Stimulated activated CD8-positive, alpha-beta memory T cell treated with anti-CD3 and anti-CD28 coated beads, Interleukin-15, amount 100 ng/mL, for 48 hours (primary cell): ENCODE results near the gene MTSS2.

ENCODE experiments used
- DNase-seq, 2 donors: peaks; one replicate each; pipeline ENCODE4 v3.0.0-alpha.2; 2020; ENCODE audit warnings: low read depth in 2 of 2

MTSS2 gene

DNA sequence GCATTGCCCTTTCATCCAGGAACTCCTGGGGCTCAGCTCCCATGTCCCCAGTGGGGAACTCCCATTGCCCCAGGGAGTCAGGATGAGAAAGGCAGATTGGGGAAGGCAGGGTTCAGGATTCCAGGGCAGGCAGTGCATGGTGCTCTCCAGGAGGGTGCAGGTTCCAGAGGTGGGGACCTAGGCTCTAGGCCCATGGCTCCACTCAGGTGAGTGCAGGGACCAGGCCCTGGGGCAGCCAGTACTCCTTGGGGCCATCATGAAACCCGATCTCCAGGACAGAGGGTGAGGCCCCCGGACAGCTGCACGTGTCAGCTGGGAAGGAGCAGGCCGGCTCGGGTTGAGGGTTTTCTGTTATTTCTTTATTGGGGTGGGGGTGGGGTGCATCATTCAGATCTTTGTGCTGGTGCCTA, 1.3 kb upstream of the MTSS2 start:
- DNase-seq, result no peak

DNA sequence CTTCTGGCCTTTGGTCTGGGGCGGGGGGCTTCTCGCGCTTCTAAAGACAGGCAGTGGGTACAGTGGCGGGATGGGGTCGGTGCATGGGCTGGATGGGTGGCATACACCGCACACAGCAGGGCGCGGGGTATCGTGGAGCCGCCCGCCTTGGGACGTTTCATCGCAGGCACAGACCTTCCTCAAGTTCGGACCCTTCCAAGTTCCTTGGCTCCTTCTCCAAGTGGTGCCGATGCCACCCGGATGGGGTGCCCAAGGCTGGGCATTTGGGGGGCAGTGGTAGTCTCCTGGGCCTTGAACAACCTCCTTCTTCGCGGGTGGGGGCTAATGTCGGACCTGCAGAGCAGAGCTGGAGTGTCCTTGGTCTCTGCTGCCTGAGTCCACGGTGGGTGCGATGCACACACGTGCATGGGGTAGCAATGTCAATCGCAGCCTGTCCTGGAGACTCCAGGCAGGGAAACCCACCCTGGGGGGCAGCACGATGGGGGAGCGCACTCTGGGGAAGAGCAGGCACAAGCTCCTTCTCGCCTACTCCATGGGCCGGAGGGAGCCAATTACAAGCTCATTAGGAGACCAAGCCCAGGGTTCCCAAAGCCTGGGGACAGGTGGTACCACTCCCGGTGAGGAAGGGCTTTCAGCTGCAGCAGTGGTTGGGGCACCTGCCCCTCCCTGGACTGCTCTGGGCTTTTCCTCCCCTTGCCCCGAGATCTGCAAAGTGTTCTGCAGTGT, 686 bp upstream of the MTSS2 start:
- DNase-seq, result no peak

DNA sequence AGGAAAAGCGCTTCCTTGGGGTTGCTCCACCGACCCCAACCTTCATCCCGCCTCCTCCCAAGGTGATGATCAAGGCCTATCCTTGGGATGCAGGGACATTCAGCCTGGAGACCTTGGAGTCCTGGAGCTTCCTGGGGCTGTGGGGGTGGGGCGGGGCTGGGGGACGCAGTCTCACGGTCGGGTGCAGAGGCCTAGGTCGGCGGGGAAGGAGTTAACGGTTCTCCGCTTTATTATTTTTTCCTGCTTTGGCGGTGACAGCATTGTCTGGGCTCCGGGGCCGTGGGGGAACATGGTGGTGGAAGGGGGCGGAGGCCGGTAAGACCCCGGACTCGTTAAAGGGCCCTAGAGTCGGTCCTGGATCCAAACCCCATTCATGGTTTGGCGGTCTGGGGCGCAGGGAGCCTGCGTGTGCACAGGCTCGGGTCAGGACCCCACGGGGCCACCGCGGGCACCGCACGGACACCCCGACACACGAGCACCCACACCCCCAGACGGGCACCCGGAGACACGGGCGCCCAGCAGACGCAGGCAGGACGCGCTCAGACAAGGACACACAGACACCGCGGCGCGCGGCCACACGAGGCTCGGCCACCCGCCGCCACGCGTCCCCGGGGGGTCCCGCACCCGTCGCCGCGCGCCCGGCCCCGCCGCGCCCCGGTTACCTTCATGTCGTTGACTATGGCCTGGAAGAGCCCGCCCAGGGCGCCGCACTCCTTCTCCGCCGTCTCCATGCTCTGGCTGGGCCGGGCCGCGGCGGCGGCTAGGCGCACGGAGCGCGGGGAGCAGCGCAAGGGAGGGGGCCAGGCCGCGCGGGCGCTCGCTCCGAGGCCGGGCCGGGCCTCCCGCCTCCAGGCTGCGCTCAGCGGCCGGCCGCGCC, 554 bp downstream of the MTSS2 start:
- no peak for DNase-seq

DNA sequence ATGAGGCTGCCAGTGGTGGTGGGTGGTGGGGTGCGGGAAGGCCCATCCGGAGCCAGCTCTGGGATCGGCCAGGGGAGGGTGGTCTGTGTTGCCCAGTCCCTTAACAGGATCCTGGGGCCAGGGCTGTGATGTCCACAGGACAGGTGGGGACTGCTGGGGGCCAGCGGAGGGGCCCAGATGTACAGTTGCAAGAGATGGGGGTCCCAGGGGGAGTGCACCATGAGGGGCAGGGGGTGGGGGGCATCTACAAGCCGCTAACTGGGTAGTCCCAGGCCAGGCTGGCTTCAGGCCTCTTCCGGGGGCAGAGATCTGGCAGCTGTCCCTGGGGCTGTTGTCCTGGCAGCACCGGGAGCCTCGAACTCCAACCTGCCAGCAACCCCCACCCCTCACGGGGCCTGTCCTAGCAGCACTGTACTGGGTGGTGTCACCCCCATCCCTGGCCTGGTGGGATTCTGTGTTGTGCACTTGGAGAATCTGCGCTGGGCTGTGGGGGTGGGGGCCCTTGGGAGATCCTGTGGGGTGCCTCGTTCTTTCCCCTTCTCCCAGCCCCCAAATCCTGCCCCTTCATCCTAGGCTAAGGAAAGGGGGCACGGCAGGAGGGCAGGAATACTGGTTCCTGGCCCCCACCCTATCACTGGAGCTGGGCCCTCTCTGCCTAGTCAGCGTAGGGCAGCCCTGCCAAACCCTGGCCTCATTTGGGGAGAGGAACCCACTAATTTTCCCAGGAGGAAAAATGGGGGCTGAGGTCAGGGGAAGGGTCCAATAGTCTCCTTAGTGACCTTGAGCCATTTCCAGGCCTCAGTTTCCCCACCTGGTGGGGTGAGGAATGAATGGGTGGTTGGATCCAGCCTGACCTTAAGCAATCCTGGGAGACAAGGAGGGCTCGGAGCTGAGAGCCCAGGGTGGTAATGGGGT, 1.4 kb downstream of the MTSS2 start:
- no peak for DNase-seq

DNA sequence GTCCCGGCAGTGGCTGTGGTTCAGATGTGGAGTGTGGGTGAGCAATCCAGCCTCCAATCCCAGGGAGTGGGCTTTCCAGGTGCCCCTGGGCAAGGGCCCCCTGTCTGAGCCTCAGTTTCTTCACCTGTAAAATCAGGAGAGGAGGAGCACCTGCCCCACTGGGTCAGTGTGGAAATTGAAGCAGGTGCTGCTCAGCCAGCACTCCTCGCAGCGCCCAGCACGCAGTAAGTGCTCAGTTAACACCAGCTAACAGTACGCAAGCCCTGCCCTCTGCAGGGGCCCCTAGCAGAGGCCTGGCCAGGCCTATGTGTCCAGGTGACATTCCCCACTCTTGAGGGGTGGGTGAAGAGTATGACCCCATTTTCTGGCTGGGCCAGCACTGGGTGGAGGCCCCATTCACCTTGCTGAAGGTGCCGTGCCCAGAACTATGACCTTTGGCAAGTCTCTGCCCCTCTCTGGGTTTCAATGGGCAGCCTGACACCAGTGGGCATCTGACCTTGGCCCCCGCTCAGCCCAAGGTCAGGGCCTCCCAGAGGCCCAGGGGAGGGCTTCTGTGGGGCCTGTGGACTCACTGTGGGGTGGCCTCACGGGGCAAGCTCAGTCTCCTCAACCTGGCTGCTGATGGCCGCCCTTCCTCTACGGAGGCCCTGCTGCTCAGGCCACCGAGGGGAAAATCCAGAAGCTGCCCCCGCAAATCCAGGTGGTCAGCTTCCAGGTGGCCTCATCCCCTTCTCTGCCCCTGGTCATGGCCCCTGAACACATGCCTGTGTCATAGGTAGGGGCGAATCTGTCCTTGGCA, 2.5 kb downstream of the MTSS2 start:
- no peak for DNase-seq

DNA sequence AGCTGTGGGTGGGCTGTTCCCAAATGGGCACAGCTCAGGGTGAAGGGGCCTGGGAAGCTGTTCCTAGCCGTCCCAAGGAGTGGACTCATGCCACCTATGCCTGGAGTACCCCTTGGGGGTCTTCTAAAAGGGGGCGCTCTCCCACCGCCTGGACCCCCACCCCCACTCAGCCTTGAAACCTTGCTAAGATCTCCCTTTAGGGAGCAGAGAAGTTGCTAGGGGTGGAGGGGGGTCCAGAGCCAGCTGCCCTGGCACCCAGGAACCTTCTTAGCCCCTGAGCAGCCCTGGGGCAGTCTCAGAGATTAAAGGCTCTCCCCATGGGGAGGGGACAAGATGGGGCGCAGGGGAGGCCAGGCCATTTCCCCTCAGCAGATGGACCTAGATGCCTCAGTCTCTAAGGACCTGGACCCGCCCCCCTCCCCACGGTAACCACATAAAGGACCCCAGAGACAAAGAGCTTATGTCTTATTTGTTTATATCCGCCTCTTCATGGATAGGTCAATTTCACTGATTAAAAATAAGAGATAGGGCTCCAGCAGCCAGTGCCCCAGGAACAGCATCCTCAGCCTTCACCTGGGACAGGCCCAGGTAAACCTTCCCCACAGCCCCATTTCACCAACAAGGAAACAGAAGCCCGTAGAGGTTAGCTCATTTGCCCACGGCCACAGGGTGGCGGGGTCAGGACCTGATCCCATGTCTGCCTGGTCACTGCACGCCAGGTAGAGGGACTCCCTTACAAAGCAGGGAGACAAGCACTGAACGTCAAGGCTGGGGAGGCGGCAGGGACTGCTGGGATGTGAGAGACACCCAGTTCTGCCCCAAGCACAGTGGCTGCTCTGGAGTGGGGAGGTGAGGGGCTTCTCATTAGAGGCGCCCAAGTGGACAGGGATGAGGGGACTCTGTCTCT, 3.4 kb downstream of the MTSS2 start:
- no peak for DNase-seq

DNA sequence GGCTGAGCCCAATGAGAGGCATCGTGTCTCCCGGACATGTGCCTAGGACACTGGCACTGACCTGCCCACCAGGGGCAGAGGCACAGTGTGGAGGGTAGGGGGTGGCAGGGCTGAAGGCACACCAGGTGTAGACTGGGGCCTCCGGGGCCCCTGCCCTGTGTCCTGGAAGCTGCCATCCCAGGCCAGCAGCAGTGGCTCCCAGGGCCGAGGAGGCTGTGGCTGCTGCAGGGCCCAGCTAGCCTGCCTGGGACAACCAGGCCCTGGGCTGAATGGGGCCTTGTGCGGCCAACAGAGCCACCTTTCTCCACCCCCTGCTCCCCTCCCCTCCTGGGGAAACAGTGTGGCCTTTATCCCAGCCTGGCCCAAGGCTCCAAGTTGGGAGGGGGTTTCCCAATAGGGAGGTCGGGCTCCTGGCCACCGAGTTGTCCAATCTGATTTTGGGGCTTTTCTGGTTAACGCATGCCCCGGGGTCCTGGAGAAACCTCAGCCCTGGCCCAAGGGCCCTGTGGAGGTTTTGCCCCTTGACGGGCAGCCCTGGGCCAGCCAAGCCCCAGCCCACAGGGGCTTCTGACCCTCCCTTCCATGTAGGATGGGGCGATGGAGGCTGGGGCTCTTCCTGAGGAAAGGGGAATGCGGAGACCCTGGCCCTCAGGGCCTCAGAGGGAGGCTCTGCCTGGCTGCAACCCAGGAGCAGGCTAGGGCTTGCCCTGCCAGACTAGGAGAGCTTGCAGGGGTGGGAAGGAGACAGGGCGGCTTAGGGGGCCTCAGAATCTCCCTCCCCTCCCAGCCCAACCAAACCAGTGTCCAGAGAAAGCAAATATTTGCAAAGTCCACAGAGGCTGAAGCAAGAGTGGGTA, 4.2 kb downstream of the MTSS2 start:
- DNase-seq, result no peak

DNA sequence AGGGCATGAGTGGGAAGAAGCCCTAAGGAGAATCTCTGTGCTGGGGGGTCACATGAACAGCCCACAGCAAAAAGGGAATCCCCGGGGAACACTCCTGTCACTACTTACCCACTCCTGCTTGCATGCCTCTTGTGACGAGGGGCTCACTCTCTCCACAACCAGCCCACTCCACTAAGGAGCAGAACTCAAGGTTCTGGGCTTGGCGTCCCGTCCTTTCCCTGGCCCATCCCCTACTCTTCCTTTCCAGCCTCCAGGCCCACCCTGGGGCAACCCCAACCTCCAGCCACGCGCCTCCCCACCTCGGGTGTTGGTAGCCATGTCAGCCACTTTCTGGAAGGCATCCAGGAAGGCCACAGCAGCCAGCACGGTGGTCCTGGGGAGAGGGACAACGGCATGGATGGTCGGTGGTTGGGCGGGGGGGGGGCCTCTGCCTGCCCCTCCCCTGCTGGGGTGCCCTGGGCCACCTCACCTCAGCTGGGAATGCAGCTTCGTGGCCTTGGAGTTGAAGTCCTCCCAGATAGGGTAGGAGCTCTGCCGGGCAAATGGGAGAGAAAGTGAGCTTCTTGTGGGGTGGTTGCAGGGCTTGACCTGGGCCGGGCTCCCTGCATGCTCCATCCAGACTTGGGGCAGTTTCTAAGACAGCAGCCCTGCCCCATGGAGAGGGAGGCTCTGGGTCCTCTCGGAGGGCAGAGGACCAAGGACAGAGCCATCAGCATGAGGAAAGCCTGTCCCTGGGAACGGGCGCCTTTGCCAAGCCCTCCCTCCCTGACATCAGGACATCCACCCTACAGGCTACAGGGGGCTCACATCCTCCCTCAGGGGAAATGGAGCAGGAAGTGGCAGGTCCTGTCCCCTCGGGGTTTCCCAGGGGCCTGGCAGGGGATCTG, 5.1 kb downstream of the MTSS2 start:
- DNase-seq, result no peak

DNA sequence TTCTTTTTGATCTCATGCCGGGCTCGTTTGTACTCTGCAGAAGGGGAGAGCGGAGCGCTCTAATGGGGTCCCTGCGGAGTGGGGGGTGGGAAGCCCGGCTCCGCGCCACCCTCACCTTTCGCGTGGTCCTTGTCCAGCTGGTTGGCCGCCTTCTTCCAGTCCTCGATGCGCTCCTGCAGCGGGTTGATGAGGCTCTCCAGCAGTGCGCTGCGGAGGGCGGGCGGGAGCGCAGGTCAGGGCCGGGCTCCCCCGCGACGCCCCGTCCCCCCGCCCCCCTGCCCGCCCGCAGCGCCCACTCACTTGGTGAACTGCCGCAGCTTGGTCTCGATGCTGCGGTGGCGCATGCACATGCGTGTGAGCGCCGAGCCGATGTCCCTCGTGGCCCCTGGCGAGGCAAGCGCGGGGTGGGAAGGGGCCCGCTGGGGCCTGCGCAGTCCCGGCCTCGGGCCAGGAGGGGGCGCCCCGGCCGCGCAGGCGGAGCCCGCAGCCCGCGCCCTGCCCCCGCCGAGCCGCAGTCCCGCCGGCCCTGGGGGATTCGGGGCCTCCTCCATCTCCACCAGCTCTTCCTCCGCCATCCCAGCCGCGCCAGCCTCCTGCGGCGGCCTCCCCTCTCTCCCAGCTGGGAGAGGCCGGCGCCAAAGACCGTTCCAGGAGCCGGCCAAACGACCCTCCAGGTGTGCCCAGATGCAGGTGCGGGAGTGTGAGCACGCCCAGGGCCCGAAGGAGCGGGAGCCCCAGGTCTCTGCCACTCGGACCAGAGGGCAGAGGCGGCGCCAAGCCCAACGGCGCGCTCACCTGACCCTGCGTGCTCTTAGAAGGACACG, 6.0 kb downstream of the MTSS2 start:
- DNase-seq, result no peak

DNA sequence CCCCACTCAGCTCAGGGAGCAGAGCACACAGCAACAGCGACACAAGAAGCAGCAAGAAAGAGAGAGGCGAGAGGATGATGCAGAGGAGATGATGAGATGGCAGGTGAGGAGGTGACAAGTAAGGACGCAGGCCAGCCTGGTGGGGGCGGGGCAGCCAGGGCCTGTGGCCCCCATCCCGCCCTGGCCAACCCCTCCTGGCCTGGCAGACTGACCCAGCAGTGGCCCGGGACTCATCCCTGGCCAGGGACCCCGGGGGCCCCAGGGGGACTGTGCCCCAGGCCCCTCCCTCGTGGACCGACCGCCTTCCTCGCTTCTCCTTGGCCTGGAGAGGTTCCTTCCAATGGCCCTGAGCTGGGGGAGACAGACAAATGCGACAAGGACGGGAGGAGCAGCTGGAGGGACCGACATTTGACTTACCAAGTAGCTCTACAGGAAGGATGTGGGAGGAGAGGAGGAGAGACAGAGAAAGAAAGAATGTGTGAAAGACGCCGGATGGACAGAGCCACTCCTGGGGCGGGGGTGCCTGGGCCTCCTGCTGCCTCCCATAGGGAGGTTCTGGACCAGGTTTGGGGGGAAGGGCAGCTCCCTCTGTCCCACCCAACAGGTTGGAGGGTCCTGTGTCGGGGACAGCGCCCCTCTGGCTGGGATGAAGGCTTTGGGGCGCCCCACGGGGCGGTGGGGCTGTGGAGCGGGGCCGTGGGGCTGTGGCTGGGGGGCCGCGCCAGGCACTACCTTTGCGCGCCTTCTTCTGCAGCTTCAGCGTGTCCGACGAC, 6.8 kb downstream of the MTSS2 start:
- no peak for DNase-seq

DNA sequence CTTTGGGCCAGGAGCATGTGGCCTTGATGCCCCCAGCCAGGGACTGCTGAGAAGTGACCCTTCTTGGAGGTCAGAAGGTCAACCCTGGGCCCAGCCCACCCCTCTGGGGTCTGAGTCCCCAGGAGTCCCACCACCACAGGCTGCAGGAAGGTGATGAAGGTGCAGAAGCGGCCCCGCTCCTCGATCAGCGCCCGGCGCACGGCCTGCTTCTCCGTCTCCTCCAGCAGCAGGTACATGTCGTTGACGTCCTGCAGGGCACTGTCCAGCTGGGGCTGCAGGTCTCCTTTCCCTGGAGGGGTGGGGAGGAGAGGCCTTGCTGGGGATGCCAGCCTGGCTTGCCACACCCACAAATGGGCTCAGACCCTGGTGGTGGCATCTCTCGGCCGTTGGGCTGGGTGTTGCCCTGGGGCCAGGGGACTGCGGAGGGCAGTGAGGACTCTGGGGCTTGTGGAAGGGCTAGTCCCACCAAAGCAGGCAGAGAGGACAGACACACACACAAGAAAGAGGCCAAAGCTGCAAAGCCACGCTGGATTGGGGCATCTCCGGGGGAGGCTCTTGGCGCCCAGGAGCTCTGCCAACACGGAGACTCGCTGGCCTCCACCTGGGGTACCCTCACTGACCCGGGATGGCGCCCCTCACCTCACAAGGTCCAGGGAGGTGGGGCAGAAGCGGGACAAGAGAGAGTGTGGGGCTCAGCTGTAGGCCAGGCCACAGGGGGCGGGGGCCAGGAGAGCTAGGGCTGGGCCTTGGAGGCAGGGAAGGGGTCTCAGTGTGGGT, 7.5 kb downstream of the MTSS2 start:
- DNase-seq, result no peak

DNA sequence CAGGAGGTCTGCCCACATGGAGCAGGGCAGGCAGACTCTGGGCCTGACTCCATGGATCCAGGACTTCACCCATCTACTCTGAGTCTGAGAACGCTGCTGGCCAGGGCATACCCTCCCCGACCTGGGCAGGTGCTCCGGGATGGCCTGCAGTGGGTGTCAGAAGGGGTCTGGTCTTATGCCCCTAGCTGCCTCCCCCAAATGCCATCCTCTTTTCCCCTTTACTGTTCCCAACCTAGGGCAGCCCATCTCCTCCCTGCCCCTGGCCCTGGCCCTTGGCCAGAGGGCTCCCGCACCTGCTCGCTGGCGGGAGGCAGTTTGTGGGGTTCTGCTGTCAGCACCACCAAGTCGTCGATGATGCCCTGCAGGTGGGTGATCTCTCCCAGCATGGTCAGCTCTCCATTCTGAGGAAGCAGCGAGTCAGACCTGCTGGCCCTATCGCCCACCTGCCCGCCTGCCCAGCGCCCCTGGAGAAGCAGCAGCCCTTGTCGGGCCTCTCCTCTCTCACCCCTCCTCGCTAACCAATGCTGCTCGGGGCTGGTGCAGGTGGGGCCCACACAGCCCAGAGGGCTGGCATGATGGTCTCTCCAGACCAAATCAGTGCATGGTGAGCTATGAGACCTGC, 8.2 kb downstream of the MTSS2 start:
- no peak for DNase-seq

DNA sequence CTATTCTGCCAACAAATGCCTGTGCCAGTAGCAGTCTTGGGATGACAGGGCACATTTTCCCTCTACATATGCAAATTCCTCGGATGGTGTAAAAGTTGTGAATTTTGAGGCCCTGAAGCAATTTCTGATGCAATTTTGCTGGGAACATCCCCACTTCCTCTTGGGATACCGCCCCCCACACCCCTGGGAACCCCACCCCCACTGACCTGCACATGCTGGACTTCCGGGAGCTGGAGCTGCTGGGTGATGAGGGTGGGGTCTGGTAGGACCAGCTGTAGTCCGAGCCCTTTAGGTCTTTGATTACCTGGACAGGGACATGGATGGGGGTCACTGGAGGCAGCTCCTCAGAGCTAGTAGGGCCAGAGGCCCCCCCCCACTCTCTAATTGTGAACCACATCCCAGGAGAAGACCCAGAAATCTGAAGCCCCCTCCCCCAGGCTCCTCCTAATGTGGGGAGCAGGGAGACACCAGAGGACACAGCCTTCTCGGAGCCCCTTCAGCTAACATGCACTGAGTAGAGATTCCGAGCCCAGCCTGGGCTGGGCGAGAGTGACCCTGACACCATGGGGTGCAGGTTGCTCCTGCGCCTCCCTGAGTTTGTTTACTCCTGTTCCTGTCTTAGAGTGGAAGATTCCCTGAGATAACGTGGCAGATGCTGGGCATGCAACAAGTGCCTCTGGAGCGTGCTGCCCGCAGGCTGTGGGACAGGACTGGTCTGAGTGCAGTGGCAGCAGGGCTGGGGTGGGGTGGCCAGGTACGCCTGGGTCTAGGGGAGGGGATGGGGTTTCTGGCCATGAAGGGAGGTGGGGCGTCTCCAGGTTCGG, 9.0 kb downstream of the MTSS2 start:
- no peak for DNase-seq

DNA sequence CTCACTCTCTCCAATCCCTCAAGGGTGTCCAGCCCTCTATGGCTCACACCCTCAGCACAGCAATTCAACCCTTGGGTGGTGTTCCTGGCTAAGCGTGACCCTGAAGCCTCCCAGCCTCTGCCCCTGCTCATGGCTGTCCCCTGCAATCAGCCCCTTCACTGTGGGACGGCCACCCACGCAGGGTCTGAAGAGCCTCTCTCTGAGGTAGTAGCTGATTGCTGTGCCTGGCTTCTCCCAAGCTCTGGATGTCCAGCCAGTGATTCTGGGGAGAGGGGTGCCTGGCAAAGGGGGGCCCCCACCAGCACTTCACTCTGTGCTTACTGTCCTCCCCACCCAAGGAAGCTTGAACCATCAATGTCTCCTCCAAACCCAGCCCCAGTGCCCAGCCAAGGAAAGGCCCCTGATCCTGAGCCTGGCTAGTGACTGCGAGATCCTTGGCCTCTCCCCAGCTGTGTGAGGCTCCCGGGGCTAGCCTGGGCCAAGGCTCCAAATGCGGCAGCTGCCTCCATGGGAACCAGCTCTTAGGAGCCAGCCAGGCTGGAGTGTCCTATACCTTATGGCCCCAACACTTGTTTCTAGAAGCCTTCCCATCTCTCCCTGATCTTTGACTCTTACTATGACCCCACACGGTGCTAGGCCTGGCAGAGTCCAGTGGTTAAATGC, 9.9 kb downstream of the MTSS2 start:
- DNase-seq, result no peak
